GM20431 (cell line): Measurements from ENCODE around the gene PEX11G.

Experiments
- in situ Hi-C: fragments of 300-500 bp; cut with MseI, MboI; formaldehyde crosslinking; loops from one replicate; pipeline ENCODE4 v1.15.0; 2020; ENCODE audit warnings: low sequenced_read_pairs; ENCODE audit not compliant: unreplicated experiment

Gene PEX11G

GRCh38 chr19:7500811-7501450, 12.1 kb upstream of the PEX11G start:
- in situ Hi-C loops, result no loop called here

GRCh38 chr19:7497292-7497691, 8.5 kb upstream of the PEX11G start:
- in situ Hi-C loops, result no loop called here

- in situ Hi-C loops, result no loop called here
Observed at GRCh38 chr19:7494416-7495098, 5.7 kb upstream of the PEX11G start.

- in situ Hi-C loops, result no loop called here
Observed at GRCh38 chr19:7492558-7492957, 3.7 kb upstream of the PEX11G start.

GRCh38 chr19:7492142-7492541, 3.3 kb upstream of the PEX11G start:
- in situ Hi-C loops, result no loop called here

- in situ Hi-C loops, result no loop called here
Observed at GRCh38 chr19:7489609-7490044, 792 bp upstream of the PEX11G start.

GRCh38 chr19:7486923-7487322, 1.9 kb downstream of the PEX11G start:
- in situ Hi-C loops, result no loop called here

- in situ Hi-C loops, result no loop called here
Observed at GRCh38 chr19:7483720-7484201, 5.1 kb downstream of the PEX11G start.

- in situ Hi-C loops, result no loop called here
Observed at GRCh38 chr19:7482584-7483439, 6.0 kb downstream of the PEX11G start.

GRCh38 chr19:7480970-7481255, 7.9 kb downstream of the PEX11G start:
- in situ Hi-C loops, result no loop called here

- in situ Hi-C loops, result no loop called here
Observed at GRCh38 chr19:7480222-7480969, 8.4 kb downstream of the PEX11G start.

- in situ Hi-C loops, result no loop called here
Observed at GRCh38 chr19:7478843-7479227, 10.0 kb downstream of the PEX11G start.

- in situ Hi-C loops, result no loop called here
Observed at GRCh38 chr19:7478173-7478842, 10.5 kb downstream of the PEX11G start.

GRCh38 chr19:7477758-7478157, 11.1 kb downstream of the PEX11G start:
- in situ Hi-C loops, result no loop called here

GRCh38 chr19:7476777-7477494, 11.9 kb downstream of the PEX11G start:
- in situ Hi-C loops, result no loop called here

- in situ Hi-C loops, result no loop called here
Observed at GRCh38 chr19:7476241-7476640, 12.6 kb downstream of the PEX11G start.

- in situ Hi-C loops, result no loop called here
Observed at GRCh38 chr19:7475665-7476064, 13.2 kb downstream of the PEX11G start.

- in situ Hi-C loops, result no loop called here
Observed at GRCh38 chr19:7471696-7472615, 16.9 kb downstream of the PEX11G start.
